IPS DF 19.7 (cell line): ENCODE measurements around the gene STK39.
"Not testable (repeated sequence)": the region's sequence is repeated elsewhere in the genome, so short reads cannot be mapped to it uniquely, and the experiment has no call there.

ENCODE experiments used
- DNase-seq: peaks from one replicate; pipeline ENCODE4 v3.0.0-alpha.2; 2013; ENCODE audit warnings: low read depth, low spot score

STK39 gene

GRCh38 chr2:168247341-168248261 lies at the start of gene STK39:
Gene STK39 (minus strand): TSS chr2:168247595. CDS start chr2:168247435, 160 bp downstream.
- peak; percentile 52 for DNase-seq

GRCh38 chr2:168295051-168295450 lies 47.7 kb upstream of the STK39 start:
- DNase-seq, result no peak

- DNase-seq, result no peak
These were observed 47.0 kb upstream of the STK39 start for GRCh38 chr2:168294409-168294808.

- DNase-seq, result no peak
These were observed 46.4 kb upstream of the STK39 start for GRCh38 chr2:168293766-168294165.

- DNase-seq, result no peak
These were observed 43.0 kb upstream of the STK39 start for GRCh38 chr2:168290391-168290790.

- DNase-seq, result no peak
These were observed 42.5 kb upstream of the STK39 start for GRCh38 chr2:168289880-168290279.

- no peak for DNase-seq
These were observed 39.1 kb upstream of the STK39 start for GRCh38 chr2:168286535-168286934.

GRCh38 chr2:168278424-168278888 lies 31.1 kb upstream of the STK39 start:
- DNase-seq, result no peak

GRCh38 chr2:168277276-168277675 lies 29.9 kb upstream of the STK39 start:
- DNase-seq, result no peak

- DNase-seq, result no peak
These were observed 24.8 kb upstream of the STK39 start for GRCh38 chr2:168272225-168272624.

- DNase-seq, result not testable (repeated sequence)
These were observed 15.5 kb upstream of the STK39 start for GRCh38 chr2:168262926-168263325.

- no peak for DNase-seq
These were observed 9.1 kb upstream of the STK39 start for GRCh38 chr2:168256448-168256847.

- no peak for DNase-seq
These were observed 8.5 kb upstream of the STK39 start for GRCh38 chr2:168255866-168256265.

- no peak for DNase-seq
These were observed 7.7 kb upstream of the STK39 start for GRCh38 chr2:168255103-168255502.

- DNase-seq, result no peak
These were observed 7.0 kb upstream of the STK39 start for GRCh38 chr2:168254158-168254935.

GRCh38 chr2:168253379-168253778 lies 6.0 kb upstream of the STK39 start:
- DNase-seq, result no peak

GRCh38 chr2:168252976-168253375 lies 5.6 kb upstream of the STK39 start:
- DNase-seq, result no peak

GRCh38 chr2:168246483-168247340 lies 683 bp downstream of the STK39 start:
- DNase-seq, result no peak

- no peak for DNase-seq
These were observed 1.3 kb downstream of the STK39 start for GRCh38 chr2:168246072-168246482.

- no peak for DNase-seq
These were observed 2.1 kb downstream of the STK39 start for GRCh38 chr2:168245074-168245825.

- DNase-seq, result no peak
These were observed 3.1 kb downstream of the STK39 start for GRCh38 chr2:168244318-168244717.
